NOMO-1 (cell line): ENCODE measurements around the gene ARGFX.
"Not testable (repeated sequence)": the region's sequence is repeated elsewhere in the genome, so short reads cannot be mapped to it uniquely, and the experiment has no call there.

Experiments used
- DNase-seq, 2 experiments: peaks; one replicate each; lab custom pipeline; 2025; ENCODE audit not compliant: unreplicated experiment in 2 of 2; lab: John Stamatoyannopoulos, UW

ARGFX gene

DNA sequence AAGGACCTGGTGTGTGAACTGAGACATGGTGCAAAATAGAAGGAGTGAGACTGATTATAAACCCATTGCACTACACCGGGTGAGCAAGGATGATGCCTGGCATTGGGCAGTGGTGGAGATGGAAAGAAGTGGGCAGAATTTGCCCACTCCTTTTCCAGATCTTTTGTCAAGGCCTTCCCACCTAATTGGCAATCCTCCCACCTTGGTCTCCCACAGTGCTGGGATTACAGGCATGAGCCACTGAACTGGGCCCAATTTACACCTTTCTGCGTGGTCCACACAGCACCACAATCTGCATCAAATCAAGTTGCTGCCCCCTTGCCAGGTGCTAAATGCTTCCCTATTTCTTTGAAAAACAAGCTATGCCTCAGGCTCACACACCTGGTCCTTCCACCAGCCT, 30.8 kb downstream of the ARGFX start:
- DNase-seq = no peak

GRCh38 chr3:121599900-121600299, 32.2 kb downstream of the ARGFX start:
- DNase-seq = not testable (repeated sequence)

DNA sequence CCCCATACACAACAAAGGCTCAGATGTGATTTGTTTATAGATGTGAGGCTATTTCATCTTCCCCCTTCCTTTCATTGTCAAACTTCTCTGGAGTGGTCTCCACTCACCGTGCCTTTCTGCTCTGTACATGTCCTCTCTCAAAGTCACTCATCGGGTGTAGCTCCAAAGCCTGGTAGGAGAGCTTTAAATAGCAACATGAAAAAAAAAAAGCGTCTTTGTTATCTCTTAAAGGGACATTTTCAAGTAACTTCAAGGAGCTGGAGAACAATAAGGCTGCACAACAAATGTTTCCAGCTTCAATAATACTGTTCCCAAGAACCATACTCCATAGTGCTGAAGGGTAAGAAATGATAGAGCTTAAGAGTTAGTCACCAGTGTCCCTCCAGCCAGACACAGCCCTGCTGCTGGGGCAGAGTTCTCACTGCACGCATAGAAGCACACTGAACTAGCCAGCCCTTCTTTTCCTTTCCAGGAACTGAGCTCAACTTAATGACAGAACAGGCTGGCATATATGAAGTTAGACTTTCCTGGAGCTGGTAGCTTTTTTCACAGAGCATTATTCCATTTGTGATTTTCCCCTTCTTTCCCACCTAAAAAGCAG, 33.6 kb downstream of the ARGFX start:
- DNase-seq = no peak

- DNase-seq = no peak
Measured at GRCh38 chr3:121604759-121605158, 37.0 kb downstream of the ARGFX start.

DNA sequence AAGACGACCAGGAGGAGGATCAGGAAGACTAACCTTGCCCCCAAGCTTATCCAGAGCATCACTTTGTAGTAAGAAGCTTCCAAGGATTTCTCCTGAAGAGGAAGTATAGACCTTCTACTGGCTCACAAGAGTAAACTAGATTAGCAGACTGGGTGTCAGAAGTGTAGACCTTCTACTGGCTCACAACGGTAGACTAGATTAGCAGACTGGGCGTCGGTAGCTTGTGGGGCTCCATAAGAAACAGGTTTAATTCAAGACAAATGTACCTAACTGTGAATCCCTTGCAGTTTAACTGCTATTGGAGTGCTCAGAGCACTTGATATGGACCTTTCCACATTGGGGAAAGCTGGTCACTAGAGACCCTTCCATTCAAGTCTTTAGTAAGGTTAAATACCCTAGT, 38.4 kb downstream of the ARGFX start:
- no peak for DNase-seq
